Measurements from ENCODE around the gene MS4A6A.

The MS4A6A gene

DNA sequence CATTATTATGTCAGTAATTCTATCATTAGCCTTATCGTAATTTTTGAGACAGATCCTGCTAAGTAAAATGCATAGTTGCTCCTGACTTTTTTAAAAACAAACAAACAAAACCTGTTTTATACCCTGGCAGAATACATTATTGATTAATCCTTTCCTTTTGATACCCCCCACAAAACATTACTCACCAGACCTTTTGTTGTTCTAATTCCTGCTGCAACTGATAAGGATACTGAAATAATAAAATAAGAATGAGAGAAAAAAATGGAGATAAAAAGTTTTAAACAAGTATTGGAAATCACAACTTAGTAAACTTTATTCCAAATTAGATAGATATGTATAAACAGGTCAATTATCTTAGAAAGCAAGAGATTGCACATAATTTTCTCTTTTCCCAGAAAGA is 31.5 kb upstream of the MS4A6A start:
- Histone ChIP-seq H3K4ac (ENCODE audit: low read depth, low read length) (no peak overlapping the region), H3K79me1 (ENCODE audit: low read length) (no peaks in the 10 kb centered on the region), H3K56ac (ENCODE audit: low read length) (no peak overlapping the region), H3K4me3 (ENCODE audit: low read length) (no peak overlapping the region), H2AK5ac (ENCODE audit: low read length) (no peak overlapping the region), H3K79me2 (ENCODE audit: control insufficient read depth, insufficient read depth, low read length) (no peaks in the 10 kb centered on the region), H3K36me3 (ENCODE audit: control insufficient read depth, insufficient read depth, low read length) (no peaks in the 10 kb centered on the region), H3K9ac (ENCODE audit: low read length) (no peak overlapping the region), H4K5ac (ENCODE audit: low read length) (no peak overlapping the region), H4K8ac (ENCODE audit: low read depth, low read length) (no peak overlapping the region), H3K4me2 (ENCODE audit: low read length) (no peak overlapping the region), H3K4me1 (ENCODE audit: control insufficient read depth, low read depth, low read length) (no peaks in the 10 kb centered on the region), H2BK15ac (replicated peaks; ENCODE audit: low read depth) (no peak overlapping the region), H2BK5ac (ENCODE audit: low read length) (no peak overlapping the region), H3K27me3 (ENCODE audit: insufficient read depth, low read length, poor library complexity) (no peaks in the 10 kb centered on the region), H2BK120ac (ENCODE audit: low read depth, low read length) (no peak overlapping the region), H3K27ac (ENCODE audit: low read depth, low read length) (no peak overlapping the region), H3K23ac (ENCODE audit: low read length) (no peak overlapping the region), H3K18ac (ENCODE audit: low read length) (no peak overlapping the region)
- no CpG with 5 or more reads among the region's 1 CpG for WGBS (ENCODE audit: extremely low coverage, insufficient coverage, low lambda C conversion rate)
- DNase-seq = no peak

DNA sequence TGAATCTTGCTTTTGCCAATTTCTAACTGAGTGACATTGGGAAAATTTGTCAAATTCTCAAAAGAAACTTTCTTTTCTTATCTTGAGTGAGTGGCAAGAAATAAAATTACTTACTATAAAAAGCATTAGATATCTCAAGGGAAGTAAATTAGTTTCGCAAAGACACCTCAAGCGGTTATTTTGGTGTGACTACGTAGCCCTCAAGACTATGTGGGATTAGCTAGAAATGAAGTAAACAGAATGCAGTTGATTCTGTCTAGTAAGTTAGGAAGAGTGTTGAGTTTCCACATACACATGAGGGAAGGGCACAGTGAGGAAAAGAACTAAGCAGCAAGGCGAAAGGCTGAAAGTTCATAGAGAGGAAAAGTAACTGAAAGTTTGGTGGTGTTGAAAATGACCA is 28.3 kb upstream of the MS4A6A start:
- no peak overlapping the region for H2BK5ac ChIP-seq (ENCODE audit: low read length)
- H3K4me3 ChIP-seq (ENCODE audit: low read length) = no peak overlapping the region
- H3K4me1 ChIP-seq (ENCODE audit: control insufficient read depth, low read depth, low read length) = no peaks in the 10 kb centered on the region
- no peak overlapping the region for H3K18ac ChIP-seq (ENCODE audit: low read length)
- H3K27ac ChIP-seq (ENCODE audit: low read depth, low read length) = no peak overlapping the region
- no peak overlapping the region for H2BK120ac ChIP-seq (ENCODE audit: low read depth, low read length)
- no peak overlapping the region for H3K56ac ChIP-seq (ENCODE audit: low read length)
- no peaks in the 10 kb centered on the region for H3K79me2 ChIP-seq (ENCODE audit: control insufficient read depth, insufficient read depth, low read length)
- H3K4ac ChIP-seq (ENCODE audit: low read depth, low read length) = no peak overlapping the region
- no peak for DNase-seq
- no peak overlapping the region for H4K8ac ChIP-seq (ENCODE audit: low read depth, low read length)
- no peak overlapping the region for H2BK15ac ChIP-seq (replicated peaks; ENCODE audit: low read depth)
- no peaks in the 10 kb centered on the region for H3K79me1 ChIP-seq (ENCODE audit: low read length)
- H3K9ac ChIP-seq (ENCODE audit: low read length) = no peak overlapping the region
- H4K5ac ChIP-seq (ENCODE audit: low read length) = no peak overlapping the region
- no peaks in the 10 kb centered on the region for H3K27me3 ChIP-seq (ENCODE audit: insufficient read depth, low read length, poor library complexity)
- H2AK5ac ChIP-seq (ENCODE audit: low read length) = no peak overlapping the region
- H3K4me2 ChIP-seq (ENCODE audit: low read length) = no peak overlapping the region
- no peak overlapping the region for H3K23ac ChIP-seq (ENCODE audit: low read length)
- no peaks in the 10 kb centered on the region for H3K36me3 ChIP-seq (ENCODE audit: control insufficient read depth, insufficient read depth, low read length)
- no CpG with 5 or more reads among the region's 4 CpGs for WGBS (ENCODE audit: extremely low coverage, insufficient coverage, low lambda C conversion rate)

GRCh38 chr11:60209977-60210376 is 27.1 kb upstream of the MS4A6A start:
- Histone ChIP-seq H3K18ac (ENCODE audit: low read length) (no peak overlapping the region), H3K4ac (ENCODE audit: low read depth, low read length) (no peak overlapping the region), H4K5ac (ENCODE audit: low read length) (no peak overlapping the region), H3K56ac (ENCODE audit: low read length) (no peak overlapping the region), H3K23ac (ENCODE audit: low read length) (no peak overlapping the region), H3K27me3 (ENCODE audit: insufficient read depth, low read length, poor library complexity) (no peaks in the 10 kb centered on the region), H2BK15ac (replicated peaks; ENCODE audit: low read depth) (no peak overlapping the region), H3K9ac (ENCODE audit: low read length) (no peak overlapping the region), H2BK120ac (ENCODE audit: low read depth, low read length) (no peak overlapping the region), H2BK5ac (ENCODE audit: low read length) (no peak overlapping the region), H3K27ac (ENCODE audit: low read depth, low read length) (no peak overlapping the region), H3K36me3 (ENCODE audit: control insufficient read depth, insufficient read depth, low read length) (no peaks in the 10 kb centered on the region), H3K4me1 (ENCODE audit: control insufficient read depth, low read depth, low read length) (no peaks in the 10 kb centered on the region), H3K79me2 (ENCODE audit: control insufficient read depth, insufficient read depth, low read length) (no peaks in the 10 kb centered on the region), H4K8ac (ENCODE audit: low read depth, low read length) (no peak overlapping the region), H2AK5ac (ENCODE audit: low read length) (no peak overlapping the region), H3K79me1 (ENCODE audit: low read length) (no peaks in the 10 kb centered on the region), H3K4me3 (ENCODE audit: low read length) (no peak overlapping the region), H3K4me2 (ENCODE audit: low read length) (no peak overlapping the region)
- no CpG with 5 or more reads among the region's 3 CpGs for WGBS (ENCODE audit: extremely low coverage, insufficient coverage, low lambda C conversion rate)
- DNase-seq = no peak

DNA sequence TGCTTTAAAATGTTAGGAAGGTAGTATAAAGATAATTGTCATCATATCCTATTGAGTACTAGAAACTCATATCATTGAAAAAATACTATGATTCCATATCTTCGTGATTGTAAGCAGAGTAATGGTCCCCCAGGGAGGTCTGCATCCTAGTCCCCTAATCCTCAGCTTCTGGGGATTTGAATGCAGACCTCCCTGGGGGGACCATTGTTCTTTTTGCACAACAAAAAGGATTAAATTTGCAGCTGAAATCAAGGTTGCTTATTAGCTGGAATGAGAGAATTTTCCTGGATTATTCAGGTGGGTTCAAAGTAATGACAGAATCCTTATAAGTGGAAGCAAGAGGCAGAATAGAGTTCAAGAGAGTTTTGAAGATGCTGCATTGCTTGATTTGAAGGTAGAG is 26.1 kb upstream of the MS4A6A start:
- Histone ChIP-seq H3K4me1 (ENCODE audit: control insufficient read depth, low read depth, low read length) (no peaks in the 10 kb centered on the region), H3K23ac (ENCODE audit: low read length) (no peak overlapping the region), H3K27ac (ENCODE audit: low read depth, low read length) (no peak overlapping the region), H4K8ac (ENCODE audit: low read depth, low read length) (no peak overlapping the region), H3K18ac (ENCODE audit: low read length) (no peak overlapping the region), H3K9ac (ENCODE audit: low read length) (no peak overlapping the region), H2AK5ac (ENCODE audit: low read length) (no peak overlapping the region), H3K27me3 (ENCODE audit: insufficient read depth, low read length, poor library complexity) (no peaks in the 10 kb centered on the region), H3K56ac (ENCODE audit: low read length) (no peak overlapping the region), H3K4me3 (ENCODE audit: low read length) (no peak overlapping the region), H3K79me2 (ENCODE audit: control insufficient read depth, insufficient read depth, low read length) (no peaks in the 10 kb centered on the region), H4K5ac (ENCODE audit: low read length) (no peak overlapping the region), H3K4me2 (ENCODE audit: low read length) (no peak overlapping the region), H2BK120ac (ENCODE audit: low read depth, low read length) (no peak overlapping the region), H3K4ac (ENCODE audit: low read depth, low read length) (no peak overlapping the region), H2BK5ac (ENCODE audit: low read length) (no peak overlapping the region), H2BK15ac (replicated peaks; ENCODE audit: low read depth) (no peak overlapping the region), H3K79me1 (ENCODE audit: low read length) (no peaks in the 10 kb centered on the region), H3K36me3 (ENCODE audit: control insufficient read depth, insufficient read depth, low read length) (no peaks in the 10 kb centered on the region)
- no peak for DNase-seq
- WGBS (ENCODE audit: extremely low coverage, insufficient coverage, low lambda C conversion rate) = no CpG with 5 or more reads among the region's 1 CpG

GRCh38 chr11:60208146-60208895 is 25.4 kb upstream of the MS4A6A start:
- Histone ChIP-seq H4K8ac (ENCODE audit: low read depth, low read length) (no peak overlapping the region), H3K79me1 (ENCODE audit: low read length) (no peaks in the 10 kb centered on the region), H3K4me1 (ENCODE audit: control insufficient read depth, low read depth, low read length) (no peaks in the 10 kb centered on the region), H3K4me3 (ENCODE audit: low read length) (no peak overlapping the region), H3K36me3 (ENCODE audit: control insufficient read depth, insufficient read depth, low read length) (no peaks in the 10 kb centered on the region), H3K4me2 (ENCODE audit: low read length) (no peak overlapping the region), H3K56ac (ENCODE audit: low read length) (no peak overlapping the region), H3K4ac (ENCODE audit: low read depth, low read length) (no peak overlapping the region), H3K18ac (ENCODE audit: low read length) (no peak overlapping the region), H2BK15ac (replicated peaks; ENCODE audit: low read depth) (no peak overlapping the region), H2AK5ac (ENCODE audit: low read length) (no peak overlapping the region), H3K79me2 (ENCODE audit: control insufficient read depth, insufficient read depth, low read length) (no peaks in the 10 kb centered on the region), H3K27ac (ENCODE audit: low read depth, low read length) (no peak overlapping the region), H3K23ac (ENCODE audit: low read length) (no peak overlapping the region), H2BK120ac (ENCODE audit: low read depth, low read length) (no peak overlapping the region), H3K27me3 (ENCODE audit: insufficient read depth, low read length, poor library complexity) (no peaks in the 10 kb centered on the region), H3K9ac (ENCODE audit: low read length) (no peak overlapping the region), H4K5ac (ENCODE audit: low read length) (no peak overlapping the region), H2BK5ac (ENCODE audit: low read length) (no peak overlapping the region)
- DNase-seq = no peak
- WGBS (ENCODE audit: extremely low coverage, insufficient coverage, low lambda C conversion rate) = no CpG with 5 or more reads among the region's 4 CpGs

- H3K79me1 ChIP-seq (ENCODE audit: low read length) = no peaks in the 10 kb centered on the region
- H3K4me1 ChIP-seq (ENCODE audit: control insufficient read depth, low read depth, low read length) = no peaks in the 10 kb centered on the region
- no peak overlapping the region for H3K18ac ChIP-seq (ENCODE audit: low read length)
- no peak overlapping the region for H2BK15ac ChIP-seq (replicated peaks; ENCODE audit: low read depth)
- no peak overlapping the region for H3K56ac ChIP-seq (ENCODE audit: low read length)
- no peak overlapping the region for H3K23ac ChIP-seq (ENCODE audit: low read length)
- no peak overlapping the region for H3K4me3 ChIP-seq (ENCODE audit: low read length)
- no peak overlapping the region for H3K4me2 ChIP-seq (ENCODE audit: low read length)
- no peaks in the 10 kb centered on the region for H3K79me2 ChIP-seq (ENCODE audit: control insufficient read depth, insufficient read depth, low read length)
- H3K27me3 ChIP-seq (ENCODE audit: insufficient read depth, low read length, poor library complexity) = no peaks in the 10 kb centered on the region
- H3K36me3 ChIP-seq (ENCODE audit: control insufficient read depth, insufficient read depth, low read length) = no peaks in the 10 kb centered on the region
- no peak for DNase-seq
- WGBS (ENCODE audit: extremely low coverage, insufficient coverage, low lambda C conversion rate) = no CpG with 5 or more reads among the region's 1 CpG
- H4K5ac ChIP-seq (ENCODE audit: low read length) = no peak overlapping the region
- H3K4ac ChIP-seq (ENCODE audit: low read depth, low read length) = no peak overlapping the region
- no peak overlapping the region for H2AK5ac ChIP-seq (ENCODE audit: low read length)
- H2BK5ac ChIP-seq (ENCODE audit: low read length) = no peak overlapping the region
- no peak overlapping the region for H3K9ac ChIP-seq (ENCODE audit: low read length)
- no peak overlapping the region for H3K27ac ChIP-seq (ENCODE audit: low read depth, low read length)
- no peak overlapping the region for H2BK120ac ChIP-seq (ENCODE audit: low read depth, low read length)
- no peak overlapping the region for H4K8ac ChIP-seq (ENCODE audit: low read depth, low read length)
These were observed 23.7 kb upstream of the MS4A6A start for GRCh38 chr11:60206616-60207015.

All from mesendoderm (in vitro differentiated cells).